Smooth muscle cell (in vitro differentiated cells): ENCODE data around the gene PRKAB1. TPM values are rescaled to one million over a fixed set of nuclear protein-coding genes. Genes with fewer than 3 reads are reported as not detected.

ENCODE experiments used
- DNase-seq: peaks from one replicate; lab custom pipeline; 2025; ENCODE audit not compliant: unreplicated experiment; lab: John Stamatoyannopoulos, UW
- H2AFZ ChIP-seq: fragments of 200-600 bp; sonication (generic); 2 replicates; pipeline ENCODE4 v1.6.0; 2016; ENCODE audit warnings: antibody characterized with exemption, low read depth, mild to moderate bottlenecking
- H3F3A ChIP-seq: fragments of 200-600 bp; sonication (generic); 2 replicates; pipeline ENCODE4 v1.6.0; 2017; ENCODE audit warnings: antibody characterized with exemption, low read depth
- H3K27ac ChIP-seq: fragments of 200-600 bp; sonication (generic); 2 replicates; pipeline ENCODE4 v1.5.1; 2016; ENCODE audit warnings: low read depth, mild to moderate bottlenecking
- H3K27me3 ChIP-seq: fragments of 200-600 bp; sonication (generic); 2 replicates; pipeline ENCODE4 v1.6.1; 2016; ENCODE audit warnings: low read depth, mild to moderate bottlenecking
- H3K36me3 ChIP-seq: fragments of 200-600 bp; sonication (generic); 2 replicates; pipeline ENCODE4 v1.5.1; 2016; ENCODE audit warnings: low read depth
- H3K4me1 ChIP-seq: fragments of 200-600 bp; sonication (generic); 2 replicates; pipeline ENCODE4 v1.5.1; 2016; ENCODE audit warnings: low read depth
- H3K4me2 ChIP-seq: fragments of 200-600 bp; sonication (generic); 2 replicates; pipeline ENCODE4 v1.6.0; 2016; ENCODE audit warnings: mild to moderate bottlenecking
- H3K4me3 ChIP-seq: fragments of 200-600 bp; sonication (generic); 2 replicates; pipeline ENCODE4 v1.5.1; 2016; ENCODE audit warnings: mild to moderate bottlenecking
- H3K79me2 ChIP-seq: fragments of 200-600 bp; sonication (generic); 2 replicates; pipeline ENCODE4 v1.6.0; 2016; ENCODE audit warnings: low read depth, mild to moderate bottlenecking
- H3K9ac ChIP-seq: fragments of 200-600 bp; sonication (generic); 2 replicates; pipeline ENCODE4 v1.6.0; 2016; ENCODE audit warnings: low read depth
- H3K9me3 ChIP-seq: fragments of 200-600 bp; sonication (generic); replicated peaks from 2 replicates; pipeline ENCODE4 v1.5.1; 2016; ENCODE audit warnings: low read depth
- H4K20me1 ChIP-seq: fragments of 200-600 bp; sonication (generic); 2 replicates; pipeline ENCODE4 v1.6.0; 2016; ENCODE audit warnings: low read depth
- WGBS: methylation state at CpG from one replicate; pipeline ENCODE4 v1.1.7; 2016; ENCODE audit warnings: low lambda C conversion rate; 5-methylcytosine and 5-hydroxymethylcytosine counted together
- polyA plus RNA-seq: library from polyadenylated mRNA; unstranded; fragments of >200 nt; fragmentation: Nextera tagmentation; extraction: Ambion mirVana; gene quantifications from 2 replicates; pipeline ENCODE4 v1.2.1, GENCODE V29; 2016
- total RNA-seq: library from RNA; depleted of rRNA; stranded (reverse); fragments of >200 nt; gene quantifications from 2 replicates; pipeline ENCODE4 v1.2.3, GENCODE V29; 2014
- TF ChIP-seq, protein P1 (sequence below): fragments of 200-600 bp; sonication (generic); IDR thresholded peaks from 2 replicates; pipeline ENCODE4 v1.5.1; 2017; ENCODE audit warnings: borderline replicate concordance, mild to moderate bottlenecking, antibody characterized with exemption; ENCODE audit not compliant: insufficient read depth, poor library complexity, severe bottlenecking

Gene PRKAB1
- total and polyA plus RNA-seq, 2 experiments from 2014 or later, result 24.7 to 26.0 TPM

DNA sequence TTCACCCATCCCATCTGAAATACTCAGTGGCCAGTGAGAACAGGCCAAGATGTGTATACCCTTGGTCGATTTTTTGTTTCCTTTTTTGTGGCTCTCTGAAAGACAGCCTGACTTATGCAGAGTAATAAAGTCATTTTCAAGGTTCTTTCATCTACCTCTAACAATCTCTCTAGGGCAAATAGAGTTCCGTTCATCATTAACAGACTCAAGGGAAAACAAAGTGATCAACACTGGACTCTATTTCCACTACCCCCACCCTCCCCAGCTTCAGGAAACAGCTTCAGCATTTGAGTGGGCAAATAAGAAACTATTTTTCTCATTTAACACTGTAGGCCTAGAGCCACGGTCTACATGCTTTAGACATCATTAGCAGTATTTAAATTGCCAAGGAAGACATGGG, 15.9 kb downstream of the PRKAB1 start:
- Histone ChIP-seq H3K4me3 (no peak overlapping the region), H3K4me2 (no peak overlapping the region), H3K27me3 (no peaks in the 10 kb centered on the region), H3K27ac (no peak overlapping the region), H3K36me3 (peaks cover 3% of the 10 kb centered on the region), H3F3A (no peaks in the 10 kb centered on the region), H3K9ac (no peak overlapping the region), H3K9me3 (no peaks in the 10 kb centered on the region), H4K20me1 (no peaks in the 10 kb centered on the region), H3K79me2 (no peaks in the 10 kb centered on the region), H3K4me1 (peaks cover 2% of the 10 kb centered on the region), H2AFZ (no peak overlapping the region)
- WGBS, result 94% methylated on average over 3 of the region's 3 CpGs
- TF ChIP-seq, protein P1, sequence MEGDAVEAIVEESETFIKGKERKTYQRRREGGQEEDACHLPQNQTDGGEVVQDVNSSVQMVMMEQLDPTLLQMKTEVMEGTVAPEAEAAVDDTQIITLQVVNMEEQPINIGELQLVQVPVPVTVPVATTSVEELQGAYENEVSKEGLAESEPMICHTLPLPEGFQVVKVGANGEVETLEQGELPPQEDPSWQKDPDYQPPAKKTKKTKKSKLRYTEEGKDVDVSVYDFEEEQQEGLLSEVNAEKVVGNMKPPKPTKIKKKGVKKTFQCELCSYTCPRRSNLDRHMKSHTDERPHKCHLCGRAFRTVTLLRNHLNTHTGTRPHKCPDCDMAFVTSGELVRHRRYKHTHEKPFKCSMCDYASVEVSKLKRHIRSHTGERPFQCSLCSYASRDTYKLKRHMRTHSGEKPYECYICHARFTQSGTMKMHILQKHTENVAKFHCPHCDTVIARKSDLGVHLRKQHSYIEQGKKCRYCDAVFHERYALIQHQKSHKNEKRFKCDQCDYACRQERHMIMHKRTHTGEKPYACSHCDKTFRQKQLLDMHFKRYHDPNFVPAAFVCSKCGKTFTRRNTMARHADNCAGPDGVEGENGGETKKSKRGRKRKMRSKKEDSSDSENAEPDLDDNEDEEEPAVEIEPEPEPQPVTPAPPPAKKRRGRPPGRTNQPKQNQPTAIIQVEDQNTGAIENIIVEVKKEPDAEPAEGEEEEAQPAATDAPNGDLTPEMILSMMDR, result no peak
- DNase-seq, result no peak

DNA sequence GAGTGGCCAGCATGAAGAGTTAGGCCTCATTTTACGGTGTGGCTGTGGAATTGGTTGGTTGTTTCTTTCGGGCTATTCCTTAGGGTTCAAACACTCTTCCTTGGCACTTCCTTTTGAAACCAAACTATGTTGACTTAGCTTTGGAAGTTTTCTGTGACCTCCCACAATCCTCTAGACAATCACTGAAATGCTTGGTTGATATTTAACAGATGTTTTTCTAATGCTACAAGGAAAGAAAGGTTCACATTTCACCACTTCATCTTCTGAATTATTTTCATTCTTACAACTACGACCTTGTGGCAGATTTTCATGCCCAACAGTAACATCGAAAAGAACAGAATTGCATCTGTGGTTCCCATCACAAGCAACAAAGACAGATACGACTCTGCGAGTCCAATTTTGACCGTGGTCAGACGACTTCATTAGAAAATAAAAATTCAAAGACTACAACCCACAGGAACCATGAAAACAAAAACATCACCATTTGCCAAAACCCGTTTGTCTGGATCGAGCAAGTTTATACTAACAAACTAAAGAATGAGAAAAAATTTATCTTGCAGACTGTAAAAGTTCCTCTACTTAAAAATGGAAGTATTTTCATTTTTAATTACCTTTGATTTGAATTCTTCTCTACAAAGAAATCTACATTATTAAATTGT, 16.9 kb downstream of the PRKAB1 start:
- no peak for DNase-seq
- 90% methylated on average over 10 of the region's 10 CpGs for WGBS
- Histone ChIP-seq H3K4me1 (no peaks in the 10 kb centered on the region), H3K9ac (no peak overlapping the region), H3K4me2 (no peak overlapping the region), H3K36me3 (peaks cover 2% of the 10 kb centered on the region), H3K79me2 (no peaks in the 10 kb centered on the region), H3F3A (no peaks in the 10 kb centered on the region), H3K27me3 (no peaks in the 10 kb centered on the region), H3K4me3 (no peak overlapping the region), H4K20me1 (no peaks in the 10 kb centered on the region), H3K27ac (no peak overlapping the region), H2AFZ (no peak overlapping the region), H3K9me3 (no peaks in the 10 kb centered on the region)
- TF ChIP-seq, protein P1, result no peak

DNA sequence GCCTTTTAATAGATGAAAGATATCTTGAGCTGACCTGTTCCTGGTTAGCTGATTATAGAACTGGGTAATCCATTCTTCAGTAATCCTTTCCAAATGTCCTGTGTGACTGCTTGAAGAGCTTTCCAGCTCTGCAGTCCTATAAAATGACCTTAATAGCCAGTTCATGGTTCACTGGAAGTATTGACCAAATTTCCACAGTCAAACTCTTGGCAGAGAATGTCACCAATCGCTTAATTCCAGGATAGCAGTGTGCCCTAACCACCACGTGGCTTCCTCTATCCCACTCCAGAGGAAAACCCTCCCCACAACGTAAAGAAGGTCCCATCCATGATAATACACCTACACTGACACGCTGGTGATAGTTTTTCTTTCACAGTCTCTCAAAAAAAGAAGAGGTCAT, 17.4 kb downstream of the PRKAB1 start:
- Histone ChIP-seq H3K4me1 (no peaks in the 10 kb centered on the region), H3K9ac (no peak overlapping the region), H3K79me2 (no peaks in the 10 kb centered on the region), H2AFZ (no peak overlapping the region), H4K20me1 (no peaks in the 10 kb centered on the region), H3K36me3 (no peaks in the 10 kb centered on the region), H3K27ac (no peak overlapping the region), H3K4me3 (no peak overlapping the region), H3K4me2 (no peak overlapping the region), H3K9me3 (no peaks in the 10 kb centered on the region), H3F3A (no peaks in the 10 kb centered on the region), H3K27me3 (no peaks in the 10 kb centered on the region)
- TF ChIP-seq, protein P1, result no peak
- WGBS, result 87% methylated on average over 4 of the region's 4 CpGs
- DNase-seq, result no peak

DNA sequence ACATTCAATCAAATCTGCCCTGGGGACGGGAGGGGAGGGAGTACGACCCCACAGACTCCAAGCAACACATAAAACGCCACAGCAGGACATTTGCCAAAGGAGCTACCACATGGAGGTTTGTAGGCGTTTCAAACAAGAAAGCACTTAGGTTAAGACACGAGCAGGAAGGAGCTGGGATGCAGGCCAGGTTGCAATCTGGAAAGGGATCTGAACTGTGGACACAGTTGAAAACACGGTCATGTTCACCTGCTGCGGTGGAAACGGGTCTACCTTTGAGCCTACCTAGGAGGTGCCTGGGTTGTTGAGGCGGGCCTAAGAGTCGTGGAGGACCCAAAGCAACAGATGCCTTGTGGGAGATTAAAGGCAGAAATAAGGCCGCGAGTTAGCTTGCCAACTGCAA, 18.4 kb downstream of the PRKAB1 start:
- Histone ChIP-seq H2AFZ (no peak overlapping the region), H3K9me3 (no peaks in the 10 kb centered on the region), H3K9ac (no peak overlapping the region), H3K4me2 (no peak overlapping the region), H3K27ac (no peak overlapping the region), H3F3A (no peaks in the 10 kb centered on the region), H3K79me2 (no peaks in the 10 kb centered on the region), H3K27me3 (no peaks in the 10 kb centered on the region), H3K36me3 (no peaks in the 10 kb centered on the region), H3K4me3 (no peak overlapping the region), H4K20me1 (no peaks in the 10 kb centered on the region), H3K4me1 (no peaks in the 10 kb centered on the region)
- TF ChIP-seq, protein P1, result no peak
- 90% methylated on average over 12 of the region's 12 CpGs for WGBS
- no peak for DNase-seq
